IMR-90 (cell line): Measurements from ENCODE around the gene SLC10A3. TPM values are rescaled to one million over a fixed set of nuclear protein-coding genes. Genes with fewer than 3 reads are reported as not detected.

Experiments used
- ATAC-seq: fragments of 200-7000 bp; cut with Tn5 transposase; 2 replicates; pipeline ENCODE4 v1.9.1; 2020; ENCODE audit warnings: low read depth, mild to moderate bottlenecking, moderate library complexity
- BruUV-seq: library from RNA; stranded (reverse); fragments of 400-500 nt; replicated peaks from 2 replicates; lab custom pipeline; 2021; lab: Mats Ljungman, UMichigan
- CTCF ChIA-PET: fragments of 300-600 bp; formaldehyde crosslinking; extraction: SDS; loops from one replicate; lab custom pipeline; 2021; ENCODE audit warnings: antibody characterized with exemption; lab: Yijun Ruan, JAX
- POLR2A ChIA-PET: fragments of 300-600 bp; sonication (Branson Sonifier 250); formaldehyde crosslinking; loops from one replicate; lab custom pipeline; 2022; ENCODE audit warnings: antibody characterized with exemption; ENCODE audit not compliant: unreplicated experiment; lab: Charles Lee
- DNase-seq: peaks from one replicate; pipeline ENCODE4 v3.0.0; 2013
- H2AFZ ChIP-seq: replicated peaks from 2 replicates; pipeline ENCODE3; 2013; ENCODE audit warnings: low read length, mild to moderate bottlenecking; ENCODE audit not compliant: poor library complexity
- H2AK5ac ChIP-seq: 2 replicates; pipeline ENCODE4 v1.6.1; 2013; ENCODE audit warnings: low read depth, low read length, inconsistent platforms
- H2AK9ac ChIP-seq: replicated peaks from 2 replicates; pipeline ENCODE3; 2013; ENCODE audit warnings: mild to moderate bottlenecking, low read depth, low read length, moderate library complexity; ENCODE audit not compliant: poor library complexity
- H2BK120ac ChIP-seq: 2 replicates; pipeline ENCODE4 v1.6.1; 2013; ENCODE audit warnings: low read depth, low read length, inconsistent platforms
- H2BK15ac ChIP-seq: 3 replicates; pipeline ENCODE4 v1.6.1; 2013; ENCODE audit warnings: low read depth, low read length, inconsistent platforms
- H2BK20ac ChIP-seq: 2 replicates; pipeline ENCODE4 v1.6.1; 2013; ENCODE audit warnings: low read depth, mild to moderate bottlenecking, inconsistent platforms, low read length, moderate library complexity
- H2BK5ac ChIP-seq: 2 replicates; pipeline ENCODE4 v1.6.1; 2013; ENCODE audit warnings: mild to moderate bottlenecking, low read depth, low read length, inconsistent platforms; ENCODE audit not compliant: poor library complexity, severe bottlenecking
- H3K14ac ChIP-seq: replicated peaks from 2 replicates; pipeline ENCODE4 v1.6.1; 2013; ENCODE audit warnings: low read depth, low read length, inconsistent platforms
- H3K18ac ChIP-seq: 2 replicates; pipeline ENCODE4 v1.6.1; 2013; ENCODE audit warnings: low read depth, low read length, control low read depth
- H3K23ac ChIP-seq: 2 replicates; pipeline ENCODE4 v1.6.1; 2013; ENCODE audit warnings: low read depth, low read length, inconsistent platforms
- H3K27ac ChIP-seq: 2 replicates; pipeline ENCODE4 v1.5.1; 2013; ENCODE audit warnings: mild to moderate bottlenecking, control low read depth, low read length; ENCODE audit not compliant: insufficient read depth
- H3K27me3 ChIP-seq: 2 replicates; pipeline ENCODE4 v1.6.1; 2013; ENCODE audit warnings: low read length; ENCODE audit not compliant: control insufficient read depth, insufficient read depth
- H3K36me3 ChIP-seq: 2 replicates; pipeline ENCODE4 v1.6.1; 2013; ENCODE audit warnings: low read length, mixed read lengths; ENCODE audit not compliant: control insufficient read depth, insufficient read depth
- H3K4ac ChIP-seq: 2 replicates; pipeline ENCODE4 v1.6.1; 2013; ENCODE audit warnings: low read depth, low read length, inconsistent platforms
- H3K4me1 ChIP-seq: 2 replicates; pipeline ENCODE4 v1.6.1; 2013; ENCODE audit warnings: low read length, mixed read lengths; ENCODE audit not compliant: control insufficient read depth, insufficient read depth
- H3K4me2 ChIP-seq: 2 replicates; pipeline ENCODE4 v1.6.1; 2013; ENCODE audit warnings: low read depth, mild to moderate bottlenecking, control low read depth, low read length, moderate library complexity
- H3K4me3 ChIP-seq: 2 replicates; pipeline ENCODE4 v1.5.1; 2013; ENCODE audit warnings: low read depth, mild to moderate bottlenecking, control low read depth, low read length, moderate library complexity; ENCODE audit not compliant: insufficient read depth
- H3K56ac ChIP-seq: 2 replicates; pipeline ENCODE4 v1.6.1; 2013; ENCODE audit warnings: low read length, inconsistent platforms; ENCODE audit not compliant: insufficient read depth; ENCODE audit errors: extremely low read depth
- H3K79me1 ChIP-seq, 2 experiments: 2 replicates each; pipeline ENCODE4 v1.6.1; 2013; ENCODE audit warnings: low read length in 2 of 2, inconsistent platforms in 1 of 2, low read depth in 1 of 2
- H3K9ac ChIP-seq: 2 replicates; pipeline ENCODE4 v1.6.1; 2013; ENCODE audit warnings: low read depth, low read length, control low read depth
- H3K9me1 ChIP-seq: 2 replicates; pipeline ENCODE4 v1.6.1; 2013; ENCODE audit warnings: low read length, inconsistent platforms; ENCODE audit not compliant: insufficient read depth
- H3K9me3 ChIP-seq: 2 replicates; pipeline ENCODE4 v1.6.1; 2013; ENCODE audit warnings: low read length; ENCODE audit not compliant: control insufficient read depth, insufficient read depth
- H4K20me1 ChIP-seq: 2 replicates; pipeline ENCODE4 v1.6.1; 2013; ENCODE audit warnings: low read length, inconsistent platforms; ENCODE audit not compliant: insufficient read depth
- H4K5ac ChIP-seq: 2 replicates; pipeline ENCODE4 v1.6.1; 2013; ENCODE audit warnings: mild to moderate bottlenecking, low read depth, low read length, control low read depth
- H4K8ac ChIP-seq, 2 experiments: 2 replicates each; pipeline ENCODE4 v1.6.1; 2013; ENCODE audit warnings: low read depth in 2 of 2, low read length in 2 of 2, control low read depth in 1 of 2, inconsistent platforms in 1 of 2
- H4K91ac ChIP-seq: 2 replicates; pipeline ENCODE4 v1.6.1; 2013; ENCODE audit warnings: low read depth, low read length, inconsistent platforms; ENCODE audit not compliant: insufficient read depth
- CHD1 ChIP-seq: IDR thresholded peaks from 2 replicates; pipeline ENCODE4 v1.6.1; 2012; ENCODE audit warnings: low read depth, low read length, improper control_type of control experiment
- CTCF ChIP-seq: conservative IDR thresholded peaks from 2 replicates; pipeline ENCODE4 v1.5.1; 2012; ENCODE audit warnings: mild to moderate bottlenecking, low read depth, low read length, improper control_type of control experiment
- RAD21 ChIP-seq: IDR thresholded peaks from 2 replicates; pipeline ENCODE4 v1.6.1; 2012; ENCODE audit warnings: low read length, improper control_type of control experiment
- RCOR1 ChIP-seq: IDR thresholded peaks from 2 replicates; pipeline ENCODE4 v1.6.1; 2012; ENCODE audit warnings: mild to moderate bottlenecking, low read length, improper control_type of control experiment; ENCODE audit not compliant: insufficient replicate concordance
- WGBS, 2 experiments: methylation state at CpG; one replicate each; pipeline versions ENCODE4 v1.1.5 to v1.1.7; 2013; ENCODE audit warnings: missing lambda C conversion rate in 2 of 2; ENCODE audit not compliant: insufficient read length in 1 of 2; ENCODE audit errors: extremely low coverage in 2 of 2; 5-methylcytosine and 5-hydroxymethylcytosine counted together
- dilution Hi-C: fragments of 300-500 bp; cut with HindIII; formaldehyde crosslinking; loops from one replicate; pipeline ENCODE4 v1.14.3; 2018; ENCODE audit warnings: low sequenced_read_pairs; ENCODE audit not compliant: unreplicated experiment
- in situ Hi-C: fragments of 300-500 bp; cut with MboI; formaldehyde crosslinking; loops from 3 replicates; pipeline ENCODE4 v1.14.3; 2019; ENCODE audit warnings: low sequenced_read_pairs, inconsistent platforms, mixed read lengths
- intact Hi-C: fragments of 100-400 bp; cut with micrococcal nuclease; formaldehyde crosslinking; loops from 2 replicates; pipeline ENCODE4 v1.10.0; 2022
- polyA plus RNA-seq, 3 experiments: library from polyadenylated mRNA; depleted of rRNA; stranded (reverse); fragments of >200 nt; gene quantifications; 2 replicates each; pipeline ENCODE4 v1.2.3, GENCODE V29; 2012; ENCODE audit warnings: low replicate concordance in 1 of 3
- total RNA-seq: library from RNA; depleted of rRNA; stranded (reverse); fragments of >200 nt; gene quantifications from 2 replicates; pipeline ENCODE4 v1.2.3, GENCODE V29; 2012

SLC10A3 gene
- total and polyA plus RNA-seq, 2 of the 4 experiments (the other 2 are of a cell fraction): 15.2 to 24.6 TPM

- no peak overlapping the region for H2BK20ac ChIP-seq
- H3K4ac ChIP-seq: no peak overlapping the region
- no peak overlapping the region for H4K5ac ChIP-seq
- H4K20me1 ChIP-seq: no peaks in the 10 kb centered on the region; the same call in 1 of the 2 replicates
- POLR2A ChIA-PET: no interaction called here
- TF ChIP-seq RAD21 (no peak), RCOR1 (no peak), CHD1 (no peak), CTCF (no peak)
- dilution Hi-C loops: no loop called here
- H3K9me1 ChIP-seq: no peaks in the 10 kb centered on the region
- no peak overlapping the region for H3K56ac ChIP-seq
- CTCF ChIA-PET: no interaction called here
- no peaks in the 10 kb centered on the region for H3K4me1 ChIP-seq
- H3K4me2 ChIP-seq: no peak overlapping the region
- no peak overlapping the region for H3K14ac ChIP-seq
- in situ Hi-C loops: no loop called here
- intact Hi-C loops: no loop called here
- DNase-seq (no peak), ATAC-seq (no peak)
- H3K4me3 ChIP-seq: no peak overlapping the region
- no peak overlapping the region for H4K8ac ChIP-seq
- no peak overlapping the region for H3K18ac ChIP-seq
- peaks cover 2% of the 10 kb centered on the region; the same call in 1 of the 2 replicates for H3K9me3 ChIP-seq
- H3K27ac ChIP-seq: no peak overlapping the region
- no peak overlapping the region for H3K23ac ChIP-seq
- no peak overlapping the region for H2AFZ ChIP-seq
- no peak overlapping the region for H2BK120ac ChIP-seq
- H2AK9ac ChIP-seq: no peak overlapping the region
- H2BK5ac ChIP-seq: no peak overlapping the region
- no peak overlapping the region for H3K9ac ChIP-seq
- H3K27me3 ChIP-seq: no peaks in the 10 kb centered on the region
- no peak overlapping the region for H2BK15ac ChIP-seq
- no peaks in the 10 kb centered on the region for H3K79me1 ChIP-seq
- no peak overlapping the region for H2AK5ac ChIP-seq
- H4K91ac ChIP-seq: no peak overlapping the region
- BruUV-seq: no TSS peak
- 60% methylated on average over 2 of the region's 23 CpGs; no CpG with 5 or more reads in 1 of the 2 experiments for WGBS, 2 experiments
- peaks cover 62% of the 10 kb centered on the region for H3K36me3 ChIP-seq
Measured at GRCh38 chrX:154470914-154471568, 19.4 kb downstream of the SLC10A3 start.
